Measurements from ENCODE around the gene ENDOD1. TPM values are rescaled to one million over a fixed set of nuclear protein-coding genes. Genes with fewer than 3 reads are reported as not detected.

ENDOD1 gene
- total RNA-seq, 6 experiments from 2014 or later: 3.8 to 8.0 (median 6.2) TPM

DNA sequence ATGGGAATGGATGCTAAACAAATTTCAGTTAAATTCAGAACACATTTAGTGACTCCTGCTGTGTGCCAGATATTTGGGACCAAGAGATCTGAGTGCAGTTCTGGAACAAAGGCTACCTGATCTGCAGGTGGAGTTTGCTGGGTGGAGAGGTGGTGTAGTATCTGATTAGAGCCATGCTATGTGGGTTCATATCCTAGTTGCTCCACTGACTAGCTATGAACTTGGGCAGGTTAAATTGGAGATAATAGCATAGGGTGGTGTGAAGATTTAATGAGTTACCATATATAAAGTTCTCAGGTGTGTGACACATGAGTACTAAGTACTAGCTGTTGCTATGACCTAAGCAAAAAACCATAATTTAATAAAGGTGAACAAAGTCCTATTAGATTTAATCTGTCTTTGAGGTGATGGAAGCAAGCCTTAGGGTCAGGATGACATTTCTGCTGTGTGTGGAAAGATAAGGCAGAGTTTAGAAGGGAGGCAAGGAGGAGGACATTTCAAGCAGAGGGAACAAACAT lies 2.1 kb downstream of the ENDOD1 start:
- no peak overlapping the region for H3K4me3 ChIP-seq
- intact Hi-C loops (cut with DNase I): no loop called here
- ATAC-seq: no peak

GRCh38 chr11:95092549-95093324 lies 3.1 kb downstream of the ENDOD1 start:
- Histone ChIP-seq H3K9me3 (no peaks in the 10 kb centered on the region), H3K36me3 (no peaks in the 10 kb centered on the region), H3K4me3 (no peak overlapping the region), H3K27ac (no peak overlapping the region), H3K4me1 (peaks cover 0 to 6% (median 2%) of the 10 kb centered on the region in 4 donors), H3K27me3 (no peaks in the 10 kb centered on the region)
- 0% methylated on average over 2 of the region's 5 CpGs for WGBS (ENCODE audit: insufficient coverage, low coverage, low lambda C conversion rate, missing lambda C conversion rate)
- TF ChIP-seq CTCF (IDR thresholded peaks at IDR 0.05): peak; percentile 22 to 25 (median 22)
- no peak for TF ChIP-seq POLR2A (IDR thresholded peaks at IDR 0.05)
- peak in 1 of 4 donors; percentile 18 for ATAC-seq
- DNase-seq: no peak
- intact Hi-C loops (cut with DNase I): no loop called here

More for the DNA sequence above, 2.1 kb downstream of the ENDOD1 start:
- Histone ChIP-seq H3K36me3 (no peaks in the 10 kb centered on the region), H3K27me3 (no peaks in the 10 kb centered on the region), H3K27ac (no peak overlapping the region), H3K9me3 (no peaks in the 10 kb centered on the region), H3K4me1 (peaks cover 0 to 6% (median 2%) of the 10 kb centered on the region in 4 donors)
- TF ChIP-seq POLR2A (IDR thresholded peaks at IDR 0.05) (no peak), CTCF (IDR thresholded peaks at IDR 0.05) (no peak)
- no peak for DNase-seq

DNA sequence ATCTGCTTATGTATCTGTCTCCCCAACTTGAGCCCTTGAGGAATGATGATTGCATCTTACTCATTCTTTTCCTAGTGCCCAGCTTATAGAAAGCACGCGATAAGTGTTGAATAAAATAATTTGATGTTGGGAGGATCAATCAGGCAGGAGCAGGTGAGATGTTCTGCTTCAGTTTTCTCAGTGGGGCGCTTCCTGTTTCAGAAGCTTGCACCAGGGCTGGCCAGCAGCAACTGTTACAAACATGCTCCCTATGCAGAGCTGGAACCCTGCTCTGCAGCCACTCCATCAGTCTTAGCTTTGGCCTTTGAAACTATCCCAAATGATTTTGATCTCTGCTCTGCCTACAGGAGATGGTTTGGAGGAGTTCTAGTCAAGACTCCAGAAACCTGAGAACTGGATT lies 3.9 kb downstream of the ENDOD1 start:
- ATAC-seq (no peak), DNase-seq (no peak)
- 74% methylated on average over 3 of the region's 3 CpGs for WGBS (ENCODE audit: insufficient coverage, low coverage, low lambda C conversion rate, missing lambda C conversion rate)
- H3K27ac ChIP-seq: no peak overlapping the region
- H3K36me3 ChIP-seq: no peaks in the 10 kb centered on the region
- intact Hi-C loops (cut with DNase I): no loop called here
- H3K27me3 ChIP-seq: no peaks in the 10 kb centered on the region
- peaks cover 0 to 6% (median 2%) of the 10 kb centered on the region in 4 donors for H3K4me1 ChIP-seq
- TF ChIP-seq CTCF (IDR thresholded peaks at IDR 0.05) (no peak), POLR2A (IDR thresholded peaks at IDR 0.05) (no peak)
- H3K4me3 ChIP-seq: no peak overlapping the region
- no peaks in the 10 kb centered on the region for H3K9me3 ChIP-seq

- H3K27me3 ChIP-seq: no peaks in the 10 kb centered on the region
- intact Hi-C loops (cut with DNase I): no loop called here
- TF ChIP-seq CTCF (IDR thresholded peaks at IDR 0.05) (no peak), POLR2A (IDR thresholded peaks at IDR 0.05) (no peak)
- no peaks in the 10 kb centered on the region for H3K9me3 ChIP-seq
- H3K36me3 ChIP-seq: no peaks in the 10 kb centered on the region
- H3K4me1 ChIP-seq: no peaks in the 10 kb centered on the region
- no peak overlapping the region for H3K27ac ChIP-seq
- DNase-seq: no peak
- ATAC-seq: peak in 1 of 4 donors; percentile 45
- H3K4me3 ChIP-seq: no peak overlapping the region
- WGBS (ENCODE audit: insufficient coverage, low coverage, low lambda C conversion rate, missing lambda C conversion rate): 50% methylated on average over 4 of the region's 4 CpGs
Measured at GRCh38 chr11:95095858-95096587, 6.4 kb downstream of the ENDOD1 start.

Measured in right lobe of liver (tissue), 6 donors.